ENCODE measurements around the gene UBE2G1.

DNA sequence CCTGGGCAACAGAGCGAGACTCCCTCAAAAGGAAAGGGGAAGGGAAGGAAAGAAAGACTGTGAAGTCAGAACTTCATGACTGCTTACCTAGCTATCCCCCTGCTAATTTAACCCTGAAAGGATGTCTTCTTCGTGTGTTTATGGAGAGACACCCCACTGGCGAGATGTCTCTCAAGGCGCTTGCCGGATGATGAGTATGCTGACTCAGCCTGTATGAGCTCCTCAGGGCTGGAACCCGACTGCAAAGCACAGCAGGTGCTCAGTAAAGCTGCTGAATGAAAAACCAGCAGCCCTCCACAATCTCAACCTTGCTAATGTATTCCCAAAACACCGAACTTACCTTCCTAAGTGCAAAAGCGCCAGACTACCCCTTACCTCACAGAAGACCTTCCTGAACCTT lies 105.0 kb downstream of the UBE2G1 start:
- TF ChIP-seq, protein P1, sequence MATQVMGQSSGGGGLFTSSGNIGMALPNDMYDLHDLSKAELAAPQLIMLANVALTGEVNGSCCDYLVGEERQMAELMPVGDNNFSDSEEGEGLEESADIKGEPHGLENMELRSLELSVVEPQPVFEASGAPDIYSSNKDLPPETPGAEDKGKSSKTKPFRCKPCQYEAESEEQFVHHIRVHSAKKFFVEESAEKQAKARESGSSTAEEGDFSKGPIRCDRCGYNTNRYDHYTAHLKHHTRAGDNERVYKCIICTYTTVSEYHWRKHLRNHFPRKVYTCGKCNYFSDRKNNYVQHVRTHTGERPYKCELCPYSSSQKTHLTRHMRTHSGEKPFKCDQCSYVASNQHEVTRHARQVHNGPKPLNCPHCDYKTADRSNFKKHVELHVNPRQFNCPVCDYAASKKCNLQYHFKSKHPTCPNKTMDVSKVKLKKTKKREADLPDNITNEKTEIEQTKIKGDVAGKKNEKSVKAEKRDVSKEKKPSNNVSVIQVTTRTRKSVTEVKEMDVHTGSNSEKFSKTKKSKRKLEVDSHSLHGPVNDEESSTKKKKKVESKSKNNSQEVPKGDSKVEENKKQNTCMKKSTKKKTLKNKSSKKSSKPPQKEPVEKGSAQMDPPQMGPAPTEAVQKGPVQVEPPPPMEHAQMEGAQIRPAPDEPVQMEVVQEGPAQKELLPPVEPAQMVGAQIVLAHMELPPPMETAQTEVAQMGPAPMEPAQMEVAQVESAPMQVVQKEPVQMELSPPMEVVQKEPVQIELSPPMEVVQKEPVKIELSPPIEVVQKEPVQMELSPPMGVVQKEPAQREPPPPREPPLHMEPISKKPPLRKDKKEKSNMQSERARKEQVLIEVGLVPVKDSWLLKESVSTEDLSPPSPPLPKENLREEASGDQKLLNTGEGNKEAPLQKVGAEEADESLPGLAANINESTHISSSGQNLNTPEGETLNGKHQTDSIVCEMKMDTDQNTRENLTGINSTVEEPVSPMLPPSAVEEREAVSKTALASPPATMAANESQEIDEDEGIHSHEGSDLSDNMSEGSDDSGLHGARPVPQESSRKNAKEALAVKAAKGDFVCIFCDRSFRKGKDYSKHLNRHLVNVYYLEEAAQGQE (IDR thresholded peaks at IDR 0.05; ENCODE audit: insufficient read depth in 1 of 2, low read depth in 2 of 2, low read length in 2 of 2), result no peak
- TF ChIP-seq POLR2AphosphoS5 (IDR thresholded peaks at IDR 0.05; ENCODE audit: low read depth, low read length), result no peak
- no peak for TF ChIP-seq TAF1 (IDR thresholded peaks at IDR 0.05; ENCODE audit: borderline replicate concordance, insufficient read depth, low read length)
- TF ChIP-seq SIN3A (IDR thresholded peaks at IDR 0.05; ENCODE audit: borderline replicate concordance, insufficient read depth, low read length), result no peak
